ENCODE results near the gene MAP3K5. TPM values are rescaled to one million over a fixed set of nuclear protein-coding genes. Genes with fewer than 3 reads are reported as not detected.

MAP3K5 gene
- total RNA-seq, 2 donors from 2014 or later: 65.7 to 98.4 TPM

GRCh38 chr6:136552054-136552453, 240.2 kb downstream of the MAP3K5 start:
- WGBS: 56% methylated on average over 4 of the region's 4 CpGs
- peak; percentile 25 for DNase-seq (ENCODE audit: low spot score)
- no peaks in the 10 kb centered on the region for H3K4me1 ChIP-seq (replicated peaks)
- no peaks in the 10 kb centered on the region for H3K27me3 ChIP-seq (replicated peaks; ENCODE audit: insufficient read depth)
- H3K27ac ChIP-seq: peak overlapping the region in 1 of 2 donors; percentile 90
- TF ChIP-seq POLR2A (IDR thresholded peaks at IDR 0.05) (no peak), POLR2AphosphoS5 (IDR thresholded peaks at IDR 0.05) (peak; percentile 51)
- TF ChIP-seq, protein P1, sequence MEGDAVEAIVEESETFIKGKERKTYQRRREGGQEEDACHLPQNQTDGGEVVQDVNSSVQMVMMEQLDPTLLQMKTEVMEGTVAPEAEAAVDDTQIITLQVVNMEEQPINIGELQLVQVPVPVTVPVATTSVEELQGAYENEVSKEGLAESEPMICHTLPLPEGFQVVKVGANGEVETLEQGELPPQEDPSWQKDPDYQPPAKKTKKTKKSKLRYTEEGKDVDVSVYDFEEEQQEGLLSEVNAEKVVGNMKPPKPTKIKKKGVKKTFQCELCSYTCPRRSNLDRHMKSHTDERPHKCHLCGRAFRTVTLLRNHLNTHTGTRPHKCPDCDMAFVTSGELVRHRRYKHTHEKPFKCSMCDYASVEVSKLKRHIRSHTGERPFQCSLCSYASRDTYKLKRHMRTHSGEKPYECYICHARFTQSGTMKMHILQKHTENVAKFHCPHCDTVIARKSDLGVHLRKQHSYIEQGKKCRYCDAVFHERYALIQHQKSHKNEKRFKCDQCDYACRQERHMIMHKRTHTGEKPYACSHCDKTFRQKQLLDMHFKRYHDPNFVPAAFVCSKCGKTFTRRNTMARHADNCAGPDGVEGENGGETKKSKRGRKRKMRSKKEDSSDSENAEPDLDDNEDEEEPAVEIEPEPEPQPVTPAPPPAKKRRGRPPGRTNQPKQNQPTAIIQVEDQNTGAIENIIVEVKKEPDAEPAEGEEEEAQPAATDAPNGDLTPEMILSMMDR (IDR thresholded peaks at IDR 0.05): no peak
- no peaks in the 10 kb centered on the region for H3K36me3 ChIP-seq
- H3K9me3 ChIP-seq: no peaks in the 10 kb centered on the region
- H3K4me3 ChIP-seq: no peak overlapping the region
- intact Hi-C loops (cut with DNase I): no loop called here

DNA sequence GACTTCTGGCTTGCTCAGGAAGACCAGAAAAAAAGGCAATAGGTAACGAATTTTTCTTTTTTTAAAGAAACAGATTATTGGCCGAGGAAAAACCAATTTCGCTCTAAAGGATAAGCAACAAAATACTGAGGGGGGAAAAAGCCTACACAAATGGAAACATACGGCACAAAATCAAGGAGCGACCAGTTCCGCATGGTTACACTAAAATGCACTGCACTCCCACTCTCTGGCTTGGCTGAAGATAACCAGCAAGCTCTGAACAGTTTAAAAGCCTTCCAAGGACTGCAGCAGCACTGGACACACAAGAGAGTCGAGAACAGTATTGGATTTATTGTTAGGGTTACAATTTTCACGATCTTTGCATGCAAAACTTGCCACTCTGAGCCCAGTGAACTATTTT, 241.2 kb downstream of the MAP3K5 start:
- no peaks in the 10 kb centered on the region for H3K4me1 ChIP-seq (replicated peaks)
- no peaks in the 10 kb centered on the region for H3K9me3 ChIP-seq
- WGBS: 39% methylated on average over 8 of the region's 8 CpGs
- intact Hi-C loops (cut with DNase I): no loop called here
- TF ChIP-seq POLR2A (IDR thresholded peaks at IDR 0.05) (no peak), POLR2AphosphoS5 (IDR thresholded peaks at IDR 0.05) (no peak)
- TF ChIP-seq, protein P1 (IDR thresholded peaks at IDR 0.05): no peak
- DNase-seq (ENCODE audit: low spot score): peak; percentile 19
- peak overlapping the region; percentile 85 to 90 for H3K27ac ChIP-seq
- H3K36me3 ChIP-seq: no peaks in the 10 kb centered on the region
- peak overlapping the region; percentile 72 to 77 for H3K4me3 ChIP-seq
- H3K27me3 ChIP-seq (replicated peaks; ENCODE audit: insufficient read depth): no peaks in the 10 kb centered on the region

GRCh38 chr6:136550330-136551071, 241.8 kb downstream of the MAP3K5 start, which contains the start of gene MAP7:
Gene MAP7, minus strand, starts transcription at chr6:136550422. Its CDS starts 14 bp downstream, at chr6:136550408.
- TF ChIP-seq POLR2AphosphoS5 (IDR thresholded peaks at IDR 0.05) (peak; percentile 53), POLR2A (IDR thresholded peaks at IDR 0.05) (peak; percentile 73)
- TF ChIP-seq, protein P1 (IDR thresholded peaks at IDR 0.05): peak; percentile 95 to 99 (median 98)
- Histone ChIP-seq H3K4me1 (replicated peaks) (no peaks in the 10 kb centered on the region), H3K36me3 (no peaks in the 10 kb centered on the region), H3K27ac (peak within 1 kb of the TSS; percentile 85 to 90), H3K27me3 (replicated peaks; ENCODE audit: insufficient read depth) (no peaks in the 10 kb centered on the region), H3K4me3 (peak within 1 kb of the TSS; percentile 72 to 77), H3K9me3 (no peaks in the 10 kb centered on the region)
- 3% methylated on average over 59 of the region's 79 CpGs for WGBS
- peak; percentile 94 for DNase-seq (ENCODE audit: low spot score)
- intact Hi-C loops (cut with DNase I): no loop called here

- Histone ChIP-seq H3K27me3 (replicated peaks; ENCODE audit: insufficient read depth) (no peaks in the 10 kb centered on the region), H3K4me1 (replicated peaks) (no peaks in the 10 kb centered on the region), H3K36me3 (no peaks in the 10 kb centered on the region), H3K27ac (peak overlapping the region; percentile 85 to 90), H3K9me3 (no peaks in the 10 kb centered on the region), H3K4me3 (peak overlapping the region; percentile 72 to 77)
- TF ChIP-seq, protein P1 (IDR thresholded peaks at IDR 0.05): no peak
- DNase-seq (ENCODE audit: low spot score): no peak
- WGBS: 0% methylated on average over 27 of the region's 46 CpGs
- intact Hi-C loops (cut with DNase I): no loop called here
Observed at GRCh38 chr6:136550045-136550329, 242.3 kb downstream of the MAP3K5 start.
